Stomach smooth muscle (tissue), 2 donors: ENCODE data around the gene SRMS.

Source experiments
- H3K27ac ChIP-seq: one replicate; pipeline ENCODE4 v1.7.0; 2013; ENCODE audit warnings: mild to moderate bottlenecking, low read length, inconsistent platforms
- H3K27me3 ChIP-seq, 2 donors: one replicate each; pipeline ENCODE4 v1.7.0; 2013; ENCODE audit warnings: low read length in 2 of 2; ENCODE audit not compliant: insufficient read depth in 2 of 2, control insufficient read depth in 1 of 2
- H3K36me3 ChIP-seq, 2 donors: one replicate each; pipeline ENCODE4 v1.7.0; 2013; ENCODE audit warnings: low read length in 2 of 2; ENCODE audit not compliant: control insufficient read depth in 2 of 2, insufficient read depth in 2 of 2
- H3K4me1 ChIP-seq: one replicate; pipeline ENCODE4 v1.7.0; 2013; ENCODE audit warnings: low read length; ENCODE audit not compliant: control insufficient read depth, insufficient read depth
- H3K4me3 ChIP-seq, 2 donors: one replicate each; pipeline ENCODE4 v1.7.0; 2013; ENCODE audit warnings: low read length in 2 of 2
- H3K9ac ChIP-seq, 2 donors: one replicate each; pipeline ENCODE4 v1.7.0; 2013; ENCODE audit warnings: low read length in 2 of 2, mild to moderate bottlenecking in 1 of 2
- H3K9me3 ChIP-seq, 2 donors: one replicate each; pipeline ENCODE4 v1.7.0; 2013; ENCODE audit warnings: low read length in 2 of 2; ENCODE audit not compliant: control insufficient read depth in 2 of 2
- donor health status: healthy.
- donor health status: Pancreatic carcinoma.

Gene SRMS

DNA sequence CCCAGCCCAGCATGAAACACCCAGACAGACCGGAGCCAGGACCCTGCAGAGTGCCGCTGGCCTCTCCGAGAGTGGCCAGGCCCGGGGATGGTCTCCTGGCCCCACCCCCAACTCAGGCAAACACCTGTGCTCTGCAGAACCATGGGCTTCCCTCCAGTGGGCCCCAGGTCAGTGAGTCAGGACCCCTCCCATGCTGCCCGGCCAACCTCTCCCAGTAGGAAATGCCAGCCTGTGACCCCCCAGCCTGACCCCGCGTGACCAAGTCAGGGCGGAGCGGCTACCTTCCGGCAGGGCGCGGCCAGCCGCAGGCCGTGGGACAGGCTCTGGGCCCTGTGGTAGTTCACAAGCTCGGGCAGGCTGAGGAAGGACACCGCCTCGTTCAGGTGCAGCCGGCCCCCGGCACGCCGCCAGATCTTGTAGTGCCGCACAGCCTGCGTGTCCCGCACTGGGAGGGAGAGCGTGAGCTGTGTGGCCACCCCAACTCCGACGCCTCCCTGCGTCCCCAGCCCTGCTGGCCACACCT lies 13.6 kb downstream of the SRMS start:
- Histone ChIP-seq H3K4me3 (no peak overlapping the region), H3K27ac (no peak overlapping the region), H3K36me3 (no peaks in the 10 kb centered on the region), H3K4me1 (peaks cover 6% of the 10 kb centered on the region), H3K9me3 (no peaks in the 10 kb centered on the region), H3K9ac (no peak overlapping the region), H3K27me3 (peaks cover 24 to 34% of the 10 kb centered on the region in 2 donors)

DNA sequence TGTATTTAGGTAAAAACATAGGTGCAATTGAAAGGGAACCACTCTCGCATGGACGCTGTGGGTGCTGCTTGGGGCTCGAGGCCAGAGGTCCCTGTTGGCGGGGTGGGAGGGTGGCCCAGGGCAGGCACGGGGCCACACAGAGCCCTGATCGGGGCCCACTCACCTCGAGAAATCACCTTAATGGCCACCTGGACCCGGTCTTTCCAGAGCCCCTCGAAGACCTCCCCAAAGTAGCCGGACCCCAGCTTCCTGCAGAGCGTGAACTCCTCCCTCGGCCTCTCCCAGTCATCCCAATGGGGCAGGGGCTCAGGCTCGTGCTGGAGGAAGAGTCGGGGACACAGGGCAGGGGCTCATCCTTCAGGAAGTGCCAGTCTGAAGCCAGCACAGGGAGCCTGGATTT lies 14.2 kb downstream of the SRMS start:
- no peak overlapping the region for H3K4me3 ChIP-seq
- H3K4me1 ChIP-seq, result peaks cover 6% of the 10 kb centered on the region
- no peak overlapping the region for H3K9ac ChIP-seq

DNA sequence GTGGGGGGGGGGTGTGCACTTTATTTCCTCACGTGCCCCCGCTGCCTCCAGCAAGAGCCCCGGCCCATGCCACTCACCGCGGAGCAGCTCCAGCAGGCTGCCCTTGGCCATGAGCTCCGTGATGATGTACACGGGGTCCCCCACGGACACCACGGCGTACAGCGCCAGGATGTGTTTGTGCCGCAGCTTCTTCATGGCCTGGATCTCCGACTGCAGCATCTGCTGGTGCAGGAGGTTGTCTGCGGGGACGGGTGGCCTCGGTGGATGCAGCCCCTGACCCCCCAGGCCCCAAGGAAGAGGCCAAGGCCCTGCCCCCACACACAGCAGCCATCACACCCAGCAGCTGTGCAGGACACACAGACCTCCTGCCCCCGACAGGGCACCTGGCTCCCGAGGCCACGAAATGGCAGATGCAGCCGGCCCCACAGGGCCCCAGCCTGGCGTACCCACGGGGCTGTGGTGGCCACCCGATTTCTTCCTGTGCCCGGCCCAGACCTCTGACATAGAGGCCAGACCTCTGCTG lies 15.0 kb downstream of the SRMS start:
- H3K27me3 ChIP-seq, result peaks cover 24 to 34% of the 10 kb centered on the region in 2 donors
- H3K27ac ChIP-seq, result no peak overlapping the region
- no peak overlapping the region for H3K4me3 ChIP-seq
- H3K36me3 ChIP-seq, result no peaks in the 10 kb centered on the region
- peaks cover 2% of the 10 kb centered on the region for H3K4me1 ChIP-seq
- no peaks in the 10 kb centered on the region for H3K9me3 ChIP-seq
- no peak overlapping the region for H3K9ac ChIP-seq

More for the DNA sequence above, 14.2 kb downstream of the SRMS start:
- Histone ChIP-seq H3K27ac (no peak overlapping the region), H3K36me3 (no peaks in the 10 kb centered on the region), H3K27me3 (peaks cover 24 to 34% of the 10 kb centered on the region in 2 donors), H3K9me3 (no peaks in the 10 kb centered on the region)

DNA sequence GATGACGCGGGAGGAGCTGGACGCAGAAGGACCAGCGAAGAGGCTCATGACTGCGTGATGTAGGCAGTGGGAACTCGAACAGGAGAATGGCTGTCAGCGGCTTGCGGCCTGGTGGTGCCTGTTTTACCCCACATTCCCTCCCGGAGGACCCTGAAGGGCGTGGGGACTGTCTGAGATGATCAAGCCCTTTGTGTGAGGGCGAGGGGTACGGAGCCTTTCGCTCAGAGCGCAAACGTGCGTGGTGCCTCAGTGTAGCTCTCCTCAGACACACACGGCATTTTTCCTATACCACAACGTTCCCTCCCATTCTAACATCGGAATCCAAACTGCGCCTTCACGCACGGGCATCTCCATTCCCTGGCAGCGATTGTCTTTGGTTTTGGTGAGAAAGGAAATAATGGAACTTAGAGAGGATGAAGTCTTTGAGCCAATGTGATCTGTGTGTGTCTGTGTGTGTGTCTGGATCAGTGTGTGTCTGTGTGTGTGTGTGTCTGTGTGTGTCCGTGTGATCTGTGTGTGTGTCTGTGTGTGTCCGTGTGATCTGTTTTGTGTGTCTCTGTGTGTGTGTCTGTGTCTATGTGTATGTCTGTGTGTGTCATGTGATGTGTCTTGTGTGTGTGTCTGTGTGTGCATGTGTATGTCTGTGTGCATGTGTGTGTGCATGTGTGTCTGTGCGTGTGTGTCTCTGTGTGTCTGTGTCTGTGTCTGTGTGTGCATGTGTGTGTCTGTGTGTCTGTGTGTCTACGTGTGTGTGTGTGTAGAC lies 15.7 kb downstream of the SRMS start:
- Histone ChIP-seq H3K4me3 (no peak overlapping the region), H3K9me3 (no peaks in the 10 kb centered on the region), H3K27ac (no peak overlapping the region), H3K9ac (no peak overlapping the region), H3K27me3 (peaks cover 24 to 29% of the 10 kb centered on the region in 2 donors), H3K36me3 (no peaks in the 10 kb centered on the region), H3K4me1 (no peaks in the 10 kb centered on the region)

DNA sequence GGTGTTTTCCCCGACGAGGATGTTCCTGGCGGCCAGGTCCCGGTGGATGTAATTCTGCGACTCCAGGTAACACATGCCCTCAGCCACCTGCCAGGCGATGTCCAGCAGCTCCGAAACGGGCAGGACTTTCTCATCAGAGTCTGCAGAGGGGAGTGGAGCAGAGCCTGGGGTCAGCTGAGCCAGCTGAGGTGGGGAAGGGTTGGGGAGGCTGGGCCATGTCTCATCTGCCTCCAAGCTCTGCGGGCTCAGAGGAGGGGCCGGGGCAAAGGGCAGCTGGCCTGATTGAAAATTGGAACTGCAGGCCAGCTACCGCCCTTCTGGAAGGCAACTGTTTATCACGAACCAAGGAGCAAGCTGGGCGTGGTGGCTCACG lies 16.8 kb downstream of the SRMS start:
- Histone ChIP-seq H3K27ac (no peak overlapping the region), H3K9me3 (no peaks in the 10 kb centered on the region), H3K27me3 (peaks cover 19 to 21% of the 10 kb centered on the region in 2 donors), H3K36me3 (no peaks in the 10 kb centered on the region), H3K4me1 (no peaks in the 10 kb centered on the region), H3K9ac (no peak overlapping the region), H3K4me3 (no peak overlapping the region)

DNA sequence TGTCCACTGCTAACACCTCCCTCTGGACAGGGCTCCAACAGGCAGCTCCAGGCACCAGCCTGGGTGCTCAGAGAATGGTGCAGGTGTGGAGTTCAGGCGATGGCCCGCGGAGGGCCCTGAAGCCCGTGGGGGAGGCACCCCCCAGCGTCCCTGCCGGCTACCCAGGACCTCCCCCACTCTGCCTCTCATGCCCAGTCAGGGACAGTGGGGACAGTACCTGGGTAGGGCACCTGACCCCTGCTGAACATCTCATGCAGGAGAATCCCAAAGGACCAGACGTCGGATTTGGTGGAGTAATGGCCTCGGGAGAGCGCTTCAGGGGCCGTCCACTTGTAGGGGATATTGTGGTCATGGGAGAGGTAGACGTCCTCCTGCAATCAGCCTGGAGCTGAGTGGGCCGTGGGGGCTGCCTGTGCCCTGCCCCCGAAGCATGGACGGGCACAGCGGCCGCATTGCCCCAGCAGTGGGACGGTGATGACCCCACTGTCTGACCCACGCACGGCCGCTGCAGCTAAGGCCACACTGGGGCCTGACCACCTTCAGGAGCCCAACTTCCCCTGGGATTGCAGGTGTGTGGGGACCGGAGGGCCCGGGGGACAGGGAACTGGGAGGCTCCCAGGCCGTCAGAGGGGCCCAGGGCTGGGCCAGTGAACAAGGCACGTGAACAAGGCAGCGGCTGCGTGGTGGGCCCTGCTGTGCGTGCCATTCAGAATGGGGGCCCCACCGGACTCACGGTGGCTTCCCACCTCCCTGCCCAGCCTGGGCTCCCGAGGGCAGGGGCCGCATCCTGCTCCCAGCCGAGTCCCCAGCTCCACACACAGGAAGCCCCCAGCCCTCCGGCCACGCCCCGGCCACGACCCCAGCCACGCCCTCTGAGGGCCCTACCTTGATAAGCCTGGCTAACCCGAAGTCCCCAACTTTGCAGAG lies 17.4 kb downstream of the SRMS start:
- no peak overlapping the region for H3K4me3 ChIP-seq

DNA sequence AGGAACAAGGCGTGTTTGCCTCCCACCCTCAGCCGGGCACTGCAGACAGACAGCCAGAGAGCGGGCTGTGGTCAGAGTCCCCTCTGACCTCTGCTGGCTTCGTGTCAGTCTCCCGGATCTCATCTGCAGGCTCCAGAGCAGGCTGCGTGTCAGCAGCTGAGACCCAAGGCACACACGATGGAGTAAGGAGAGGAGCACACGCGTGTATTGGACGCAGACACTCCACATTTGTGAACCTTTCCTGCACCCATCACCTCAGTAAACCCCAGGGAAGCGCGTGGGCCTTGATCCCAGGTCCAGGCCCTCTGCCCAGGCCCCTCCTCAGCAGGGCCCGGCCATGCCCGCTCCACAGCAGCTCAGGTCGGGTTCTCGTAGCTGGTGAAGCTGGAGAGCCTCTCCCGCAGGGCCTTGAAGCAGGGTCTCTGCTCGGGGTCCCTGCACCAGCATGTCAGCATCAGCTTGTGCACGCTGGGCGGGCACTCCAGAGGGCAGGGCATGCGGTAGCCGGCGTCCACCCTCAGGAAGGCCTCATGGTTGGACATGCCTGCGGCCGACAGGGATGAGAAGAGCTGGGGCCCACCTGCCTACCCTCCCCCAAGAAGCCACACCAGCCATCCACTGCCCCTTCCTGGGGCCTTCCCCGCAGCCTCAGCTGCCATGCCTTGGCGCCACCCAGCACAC lies 18.2 kb downstream of the SRMS start:
- Histone ChIP-seq H3K9ac (no peak overlapping the region), H3K4me1 (no peaks in the 10 kb centered on the region), H3K9me3 (no peaks in the 10 kb centered on the region), H3K4me3 (no peak overlapping the region), H3K27ac (no peak overlapping the region), H3K27me3 (peaks cover 9 to 10% of the 10 kb centered on the region in 2 donors), H3K36me3 (no peaks in the 10 kb centered on the region)

More for the DNA sequence above, 17.4 kb downstream of the SRMS start:
- H3K4me1 ChIP-seq, result no peaks in the 10 kb centered on the region
- H3K9ac ChIP-seq, result no peak overlapping the region
- no peaks in the 10 kb centered on the region for H3K36me3 ChIP-seq
- H3K9me3 ChIP-seq, result no peaks in the 10 kb centered on the region
- H3K27me3 ChIP-seq, result peaks cover 16 to 18% of the 10 kb centered on the region in 2 donors
- H3K27ac ChIP-seq, result no peak overlapping the region

DNA sequence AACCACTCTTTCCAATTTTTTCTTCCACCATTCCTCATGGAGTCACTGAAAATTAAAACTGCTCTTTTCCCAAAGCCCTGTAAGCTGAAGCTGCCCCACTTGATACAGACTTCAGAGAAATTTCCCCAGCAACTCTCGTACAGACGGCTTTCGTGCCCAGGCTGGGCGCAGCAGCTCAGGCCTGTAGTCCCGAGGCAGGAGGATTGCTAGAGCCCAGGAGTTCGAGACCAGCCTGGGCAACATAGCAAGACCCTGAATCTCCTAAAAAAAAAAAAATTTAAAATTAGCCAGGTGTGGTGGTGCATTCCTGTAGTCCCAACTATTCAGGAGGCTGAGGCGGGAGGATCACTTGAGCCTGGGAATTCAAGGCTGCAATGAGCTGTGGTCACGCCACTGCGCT lies 20.4 kb downstream of the SRMS start:
- Histone ChIP-seq H3K9me3 (no peaks in the 10 kb centered on the region), H3K4me1 (peaks cover 5% of the 10 kb centered on the region), H3K27ac (no peak overlapping the region), H3K9ac (no peak overlapping the region), H3K36me3 (no peaks in the 10 kb centered on the region), H3K4me3 (no peak overlapping the region), H3K27me3 (no peaks in the 10 kb centered on the region)

DNA sequence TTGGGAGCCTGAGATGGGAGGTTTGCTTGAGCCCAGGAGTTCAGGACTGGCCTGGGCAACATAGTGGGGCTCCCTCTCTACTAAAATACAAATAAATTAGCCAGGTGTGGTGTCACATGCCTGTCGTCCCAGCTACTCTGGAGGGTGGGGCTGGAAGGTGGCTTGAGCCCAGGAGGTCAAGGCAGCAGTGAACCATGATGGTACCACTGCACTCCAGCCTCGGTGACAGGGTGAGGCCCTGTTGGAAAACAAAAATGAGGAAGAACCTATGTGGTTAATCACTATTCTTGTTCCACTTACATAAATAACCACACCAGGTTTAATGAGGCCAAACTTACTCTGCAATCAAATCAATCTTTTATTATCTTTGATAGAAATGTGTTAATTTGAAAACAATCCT lies 21.6 kb downstream of the SRMS start:
- H3K9ac ChIP-seq, result no peak overlapping the region
- H3K27ac ChIP-seq, result no peak overlapping the region
- H3K27me3 ChIP-seq, result no peaks in the 10 kb centered on the region
- H3K9me3 ChIP-seq, result no peaks in the 10 kb centered on the region
- H3K4me1 ChIP-seq, result peaks cover 15% of the 10 kb centered on the region
- H3K36me3 ChIP-seq, result no peaks in the 10 kb centered on the region
- no peak overlapping the region for H3K4me3 ChIP-seq

DNA sequence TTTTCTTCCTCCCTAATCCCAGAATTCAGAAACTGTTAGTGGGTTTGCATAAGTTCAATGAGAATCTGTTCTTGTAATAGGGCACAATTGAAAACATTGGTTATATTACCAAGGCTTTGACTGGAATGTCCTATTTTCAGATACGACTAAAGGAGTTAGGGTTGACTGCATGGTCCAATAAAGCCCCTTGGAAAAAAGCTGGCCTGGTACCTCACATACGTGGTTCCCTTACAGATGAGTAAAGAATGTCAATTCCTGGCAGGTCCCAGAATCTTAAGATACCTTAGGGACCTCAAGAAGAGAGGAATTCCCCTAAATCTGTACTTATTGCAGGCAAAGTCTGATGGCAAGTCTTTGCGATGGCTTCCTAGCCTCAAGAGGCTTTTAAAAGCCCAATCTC lies 22.4 kb downstream of the SRMS start:
- no peak overlapping the region for H3K27ac ChIP-seq
- no peaks in the 10 kb centered on the region for H3K27me3 ChIP-seq
- no peaks in the 10 kb centered on the region for H3K36me3 ChIP-seq
- H3K4me3 ChIP-seq, result no peak overlapping the region
- no peaks in the 10 kb centered on the region for H3K9me3 ChIP-seq
- H3K9ac ChIP-seq, result no peak overlapping the region
- H3K4me1 ChIP-seq, result peaks cover 15% of the 10 kb centered on the region
